B cell (primary cell): ENCODE measurements around the gene TRMU. TPM values are rescaled to one million over a fixed set of nuclear protein-coding genes. Genes with fewer than 3 reads are reported as not detected.

Experiments used
- ATAC-seq: fragments of 200-7000 bp; cut with Tn5 transposase; one replicate; pipeline ENCODE4 v1.10.0; 2021; ENCODE audit warnings: low read depth, mild to moderate bottlenecking, moderate number of reproducible peaks, moderate library complexity
- CTCF ChIA-PET: fragments of 350-600 bp; sonication (Branson Sonifier 250); formaldehyde crosslinking; loops from one replicate; lab custom pipeline; 2021; ENCODE audit warnings: antibody characterized with exemption, inconsistent platforms; lab: Charles Lee
- POLR2A ChIA-PET: fragments of 350-600 bp; sonication (Branson Sonifier 250); formaldehyde crosslinking; loops from one replicate; lab custom pipeline; 2021; ENCODE audit warnings: antibody characterized with exemption; lab: Charles Lee
- DNase-seq: peaks from one replicate; pipeline ENCODE4 v3.0.0; 2013
- H2AFZ ChIP-seq: 2 replicates; pipeline ENCODE4 v1.6.1; 2012; ENCODE audit warnings: mild to moderate bottlenecking, low read depth, low read length; ENCODE audit not compliant: insufficient read depth, poor library complexity, severe bottlenecking
- H3K27ac ChIP-seq, 2 donors: 1 replicate in 1 of 2; 2 replicates in 1 of 2; pipeline ENCODE4 v1.5.1; 2012 to 2013; ENCODE audit warnings: low read length in 2 of 2, mild to moderate bottlenecking in 2 of 2, moderate library complexity in 1 of 2
- H3K27me3 ChIP-seq, 4 experiments: fragments of 200-600 bp in 1 of 4; sonication (generic) in 1 of 4; replicated peaks in 1 of 4; 1 replicate in 2 of 4; 2 replicates in 2 of 4; pipeline versions ENCODE4 v1.6.1 to v1.7.0; 2013 to 2016; ENCODE audit warnings: low read length in 3 of 4, mild to moderate bottlenecking in 2 of 4, mixed read lengths in 1 of 4, moderate library complexity in 1 of 4; ENCODE audit not compliant: insufficient read depth in 4 of 4, control insufficient read depth in 3 of 4; ENCODE audit errors: control extremely low read depth in 1 of 4
- H3K36me3 ChIP-seq, 2 experiments: replicated peaks in 1 of 2; 1 replicate in 1 of 2; 2 replicates in 1 of 2; pipeline versions ENCODE4 v1.6.1 to v1.7.1; 2013; ENCODE audit warnings: low read length in 1 of 2; ENCODE audit not compliant: insufficient read depth in 2 of 2, control insufficient read depth in 1 of 2; ENCODE audit errors: control extremely low read depth in 1 of 2, extremely low read depth in 1 of 2
- H3K4me1 ChIP-seq, 2 donors: fragments of 200-600 bp in 1 of 2; sonication (generic) in 1 of 2; 1 replicate in 1 of 2; 2 replicates in 1 of 2; pipeline versions ENCODE4 v1.5.1 to v1.6.1; 2013 to 2017; ENCODE audit warnings: low read length in 2 of 2; ENCODE audit not compliant: control insufficient read depth in 2 of 2, insufficient read depth in 2 of 2
- H3K4me2 ChIP-seq: replicated peaks from 2 replicates; pipeline ENCODE3; 2012; ENCODE audit warnings: mild to moderate bottlenecking, low read depth, low read length; ENCODE audit not compliant: poor library complexity, severe bottlenecking
- H3K4me3 ChIP-seq, 5 experiments: fragments of 200-600 bp in 1 of 5; sonication (generic) in 1 of 5; 1 replicate in 3 of 5; 2 replicates in 2 of 5; pipeline versions ENCODE4 v1.5.1 to v1.7.0; 2011 to 2016; ENCODE audit warnings: low read length in 4 of 5, mild to moderate bottlenecking in 4 of 5, low read depth in 2 of 5, control low read depth in 1 of 5, moderate library complexity in 1 of 5; ENCODE audit not compliant: insufficient read depth in 1 of 5; ENCODE audit errors: control extremely low read depth in 1 of 5, extremely low read depth in 1 of 5
- H3K79me2 ChIP-seq: fragments of 200-600 bp; sonication (generic); one replicate; pipeline ENCODE4 v1.6.0; 2016; ENCODE audit warnings: low read length; ENCODE audit not compliant: control insufficient read depth, insufficient read depth
- H3K9ac ChIP-seq: fragments of 200-600 bp; sonication (generic); 2 replicates; pipeline ENCODE4 v1.6.1; 2017; ENCODE audit warnings: mild to moderate bottlenecking, low read length, moderate library complexity
- H3K9me3 ChIP-seq, 3 donors: one replicate each; pipeline versions ENCODE4 v1.6.1 to v1.7.1; 2013; ENCODE audit warnings: low read length in 2 of 3; ENCODE audit not compliant: control insufficient read depth in 2 of 3, insufficient read depth in 1 of 3; ENCODE audit errors: control extremely low read depth in 1 of 3
- H4K20me1 ChIP-seq: 2 replicates; pipeline ENCODE4 v1.6.0; 2012; ENCODE audit warnings: mild to moderate bottlenecking, low read length; ENCODE audit not compliant: insufficient read depth, control insufficient read depth, poor library complexity, severe bottlenecking
- H3K27ac Mint-ChIP-seq: one replicate; pipeline ENCODE4 v1.8.0; 2021; ENCODE audit warnings: mixed read lengths
- H3K27me3 Mint-ChIP-seq: one replicate; pipeline ENCODE4 v1.8.0; 2021; ENCODE audit warnings: mixed read lengths
- H3K4me1 Mint-ChIP-seq: one replicate; pipeline ENCODE4 v1.8.0; 2021; ENCODE audit warnings: mixed read lengths
- H3K4me3 Mint-ChIP-seq: one replicate; pipeline ENCODE4 v1.8.0; 2021; ENCODE audit warnings: mixed read lengths
- H3K9me3 Mint-ChIP-seq: one replicate; pipeline ENCODE4 v1.8.0; 2022; ENCODE audit warnings: mixed read lengths; ENCODE audit not compliant: insufficient read depth
- CTCF ChIP-seq: fragments of 200-600 bp; IDR thresholded peaks from one replicate; pipeline ENCODE4 v1.8.0; 2022; ENCODE audit warnings: antibody characterized with exemption, mild to moderate bottlenecking
- EZH2 ChIP-seq: IDR thresholded peaks from 2 replicates; pipeline ENCODE4 v1.6.1; 2012; ENCODE audit warnings: borderline replicate concordance, low read depth, mild to moderate bottlenecking, moderate library complexity, low read length; ENCODE audit not compliant: insufficient read depth, poor library complexity, severe bottlenecking
- WGBS: methylation state at CpG from one replicate; pipeline ENCODE4 v1.1.5; 2013; ENCODE audit warnings: missing lambda C conversion rate; ENCODE audit not compliant: insufficient coverage; 5-methylcytosine and 5-hydroxymethylcytosine counted together
- intact Hi-C: fragments of 100-400 bp; cut with micrococcal nuclease; formaldehyde crosslinking; loops from one replicate; pipeline ENCODE4 v1.10.0; 2022
- polyA plus RNA-seq: library from polyadenylated mRNA; depleted of rRNA; stranded (reverse); fragments of >200 nt; gene quantifications from 2 replicates; pipeline ENCODE4 v1.2.3, GENCODE V29; 2012
- total RNA-seq, 2 donors: library from RNA; stranded (reverse); fragments of 120-200 nt in 1 of 2; gene quantifications; 1 replicate in 1 of 2; 2 replicates in 1 of 2; pipeline versions ENCODE4 v1.2.3 to v1.2.4, GENCODE V29; 2013 to 2022

The TRMU gene
- total and polyA plus RNA-seq, 2 donors (not counting 1 experiment from before 2014, with no cell fraction given), result 51.0 to 76.9 TPM

- H3K9ac ChIP-seq, result no peak overlapping the region
- intact Hi-C loops, result loop anchor here (10.0 kb wide), 1 partner anchor 72 kb away; no protein-coding TSS in a partner anchor
- H3K79me2 ChIP-seq, result no peaks in the 10 kb centered on the region
- H3K4me3 Mint-ChIP-seq, result no peak overlapping the region
- peak overlapping the region; percentile 32 for H3K27ac Mint-ChIP-seq
- no peaks in the 10 kb centered on the region for H3K27me3 Mint-ChIP-seq
- ATAC-seq (peak; percentile 70), DNase-seq (peak; percentile 42)
- H3K27me3 ChIP-seq, result peaks cover 0 to 6% (median 0%) of the 10 kb centered on the region in 4 experiments
- TF ChIP-seq EZH2 (no peak), CTCF (no peak)
- no peak overlapping the region for H2AFZ ChIP-seq
- peaks cover 3 to 27% of the 10 kb centered on the region in 2 donors for H3K4me1 ChIP-seq
- H3K36me3 ChIP-seq, result peaks cover 0 to 42% of the 10 kb centered on the region in 2 experiments
- 62% methylated on average over 24 of the region's 25 CpGs for WGBS
- POLR2A ChIA-PET, result no interaction called here
- no peaks in the 10 kb centered on the region for H3K9me3 Mint-ChIP-seq
- no peak overlapping the region for H3K4me2 ChIP-seq
- H4K20me1 ChIP-seq, result peaks cover 12% of the 10 kb centered on the region
- CTCF ChIA-PET, result no interaction called here
- no peak overlapping the region for H3K27ac ChIP-seq
- peaks cover 0 to 3% (median 0%) of the 10 kb centered on the region in 3 donors for H3K9me3 ChIP-seq
- peaks cover 13% of the 10 kb centered on the region for H3K4me1 Mint-ChIP-seq
- H3K4me3 ChIP-seq, result no peak overlapping the region
These were observed 26.9 kb downstream of the TRMU start for GRCh38 chr22:46362203-46362933.

- ATAC-seq, result no peak
- CTCF ChIA-PET, result no interaction called here
These were observed 27.5 kb downstream of the TRMU start for GRCh38 chr22:46362934-46363515.

More at GRCh38 chr22:46362934-46363515, 27.5 kb downstream of the TRMU start:
- no peak overlapping the region for H3K27ac ChIP-seq
- Mint-ChIP-seq H3K9me3 (no peaks in the 10 kb centered on the region), H3K4me3 (no peak overlapping the region), H3K27me3 (no peaks in the 10 kb centered on the region), H3K27ac (peak overlapping the region; percentile 20), H3K4me1 (peaks cover 18% of the 10 kb centered on the region)
- peaks cover 4 to 33% of the 10 kb centered on the region in 2 donors for H3K4me1 ChIP-seq
- TF ChIP-seq EZH2 (no peak), CTCF (no peak)
- WGBS, result 95% methylated on average over 14 of the region's 15 CpGs
- POLR2A ChIA-PET, result no interaction called here
- peaks cover 0 to 40% of the 10 kb centered on the region in 2 experiments for H3K36me3 ChIP-seq
- no peak overlapping the region for H3K9ac ChIP-seq
- peaks cover 0 to 3% (median 0%) of the 10 kb centered on the region in 3 donors for H3K9me3 ChIP-seq
- H2AFZ ChIP-seq, result no peak overlapping the region
- no peaks in the 10 kb centered on the region for H3K79me2 ChIP-seq
- intact Hi-C loops, result loop anchor here (10.0 kb wide), 1 partner anchor 72 kb away; no protein-coding TSS in a partner anchor
- peaks cover 0 to 6% (median 0%) of the 10 kb centered on the region in 4 experiments for H3K27me3 ChIP-seq
- no peak overlapping the region for H3K4me2 ChIP-seq
- no peak overlapping the region for H3K4me3 ChIP-seq
- peaks cover 15% of the 10 kb centered on the region for H4K20me1 ChIP-seq
- no peak for DNase-seq
